Kidney glomerular epithelial cell (primary cell): Measurements from ENCODE around the gene DCLRE1C.
A peak's percentile ranks its signal among the peaks of the same experiment; 100 is the strongest.
"Not testable (repeated sequence)": the region's sequence is repeated elsewhere in the genome, so short reads cannot be mapped to it uniquely, and the experiment has no call there.

Experiments
- DNase-seq: peaks from one replicate; lab custom pipeline; 2025; lab: John Stamatoyannopoulos, UW

The DCLRE1C gene

DNA sequence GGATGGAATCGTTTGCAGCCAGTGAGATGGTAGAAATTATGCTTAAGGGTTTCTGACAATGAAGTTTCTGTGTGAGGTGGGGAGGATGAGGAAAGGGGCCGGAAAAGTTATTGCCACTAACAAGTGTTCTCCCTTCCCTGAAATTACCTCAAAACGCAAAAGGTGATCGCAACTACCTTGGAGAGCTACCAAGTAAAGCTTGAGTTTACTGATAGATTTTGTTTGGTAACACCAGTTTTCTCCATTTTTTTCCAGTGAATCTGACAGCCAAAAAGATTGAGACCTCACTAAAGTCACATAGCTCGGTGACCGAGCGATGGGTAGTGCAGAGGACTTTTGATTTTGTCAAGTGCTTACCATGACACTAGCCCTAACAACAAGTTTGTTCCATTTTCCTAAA is 73.7 kb downstream of the DCLRE1C start:
- DNase-seq, result peak; percentile 18

- DNase-seq, result no peak
Measured at GRCh38 chr10:14879928-14880193, 74.0 kb downstream of the DCLRE1C start.

DNA sequence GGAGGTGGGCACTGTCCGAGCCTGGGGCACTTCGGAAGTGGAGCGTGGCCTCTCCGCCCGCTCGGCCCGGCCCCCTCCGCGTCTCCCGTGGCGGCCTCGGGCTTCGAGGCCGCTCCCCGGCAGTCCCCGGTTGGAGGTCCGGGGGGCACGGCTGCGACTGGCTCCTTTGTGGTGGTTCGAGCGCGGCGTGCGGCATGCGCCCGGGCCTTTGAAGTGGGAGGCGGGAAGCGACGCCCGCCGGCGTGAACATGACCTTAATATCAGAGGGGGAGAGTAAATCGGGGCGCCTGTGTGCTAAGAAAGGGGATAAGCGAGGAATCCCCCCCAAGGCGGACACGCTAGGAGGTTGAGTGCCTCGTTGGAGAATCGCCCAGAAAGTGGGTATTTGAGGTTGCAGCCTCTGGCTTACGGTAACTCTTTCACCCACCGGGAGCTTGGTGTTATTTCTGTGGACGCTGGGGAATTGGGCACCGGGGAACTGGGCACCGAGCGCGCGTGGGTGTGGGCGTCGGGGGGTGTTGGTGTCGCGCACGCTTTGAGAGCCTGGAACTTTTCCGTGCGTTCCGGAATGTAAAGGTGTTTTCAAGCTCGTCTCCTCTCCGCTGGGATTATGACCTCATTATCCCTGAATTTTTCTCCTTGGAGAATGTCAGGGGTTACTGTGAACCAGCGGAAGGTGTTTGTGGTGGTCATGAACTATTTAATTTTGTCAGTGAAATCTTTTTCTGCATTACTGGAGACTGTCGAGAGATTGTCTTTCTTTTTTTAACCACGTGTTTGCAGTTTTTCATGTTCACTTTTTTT is 74.6 kb downstream of the DCLRE1C start:
- DNase-seq, result no peak

GRCh38 chr10:14878266-14879123 is 75.4 kb downstream of the DCLRE1C start, which contains the start of gene SUV39H2:
Gene SUV39H2, plus strand, starts transcription at chr10:14878866. Its CDS starts 23 bp downstream, at chr10:14878889.
- peak; percentile 87 for DNase-seq

DNA sequence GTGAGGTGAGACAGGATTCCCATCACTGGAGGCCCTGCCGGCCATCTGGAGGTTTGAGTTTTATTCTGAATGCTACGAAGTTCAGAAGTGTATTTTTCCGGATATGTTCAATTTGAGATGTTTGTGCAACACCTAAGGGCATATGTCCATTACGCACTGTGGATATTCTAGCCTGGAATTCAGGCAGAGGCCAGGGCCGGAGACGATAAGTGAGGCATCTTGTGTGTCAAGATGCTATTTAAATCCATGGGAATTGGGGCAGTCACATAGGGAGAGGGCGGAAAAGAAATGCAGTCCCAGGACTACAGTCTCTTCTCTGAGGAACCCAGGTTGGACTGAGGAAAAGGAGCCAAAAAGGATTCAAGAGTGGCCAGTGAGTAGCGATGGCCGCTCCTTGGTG is 77.1 kb downstream of the DCLRE1C start:
- DNase-seq, result no peak

GRCh38 chr10:14875941-14876340 is 78.0 kb downstream of the DCLRE1C start:
- no peak for DNase-seq

DNA sequence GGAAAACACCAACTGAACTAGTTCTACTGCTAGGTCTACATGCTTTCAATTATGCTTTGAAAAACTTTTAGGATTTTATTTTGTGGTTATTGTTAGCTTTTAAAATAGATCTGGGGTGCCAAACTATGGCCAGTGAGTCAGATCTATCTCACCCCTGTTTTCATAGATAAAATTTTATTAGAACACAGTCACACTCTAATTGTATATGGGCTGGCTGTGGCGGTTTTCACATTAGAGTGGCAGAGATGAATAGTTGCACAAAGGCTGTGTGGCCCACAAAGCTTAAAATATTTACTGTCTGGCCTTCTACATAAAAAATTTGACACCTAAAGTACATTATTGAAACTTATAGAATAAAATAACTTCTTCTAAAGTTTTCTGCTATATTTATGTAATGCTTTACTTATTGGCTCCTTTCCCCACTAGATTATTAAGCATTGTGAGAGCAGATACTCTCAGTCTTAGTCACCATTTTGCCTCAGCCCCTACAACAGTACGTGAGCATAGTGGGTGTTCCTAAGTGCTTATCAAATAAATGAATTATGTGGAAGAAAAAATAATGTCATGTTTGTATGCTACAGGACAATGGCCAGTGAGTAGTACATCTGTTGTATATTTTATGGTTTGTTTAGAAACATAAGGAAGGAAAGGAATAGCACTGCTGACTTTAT is 80.7 kb downstream of the DCLRE1C start:
- DNase-seq, result no peak

DNA sequence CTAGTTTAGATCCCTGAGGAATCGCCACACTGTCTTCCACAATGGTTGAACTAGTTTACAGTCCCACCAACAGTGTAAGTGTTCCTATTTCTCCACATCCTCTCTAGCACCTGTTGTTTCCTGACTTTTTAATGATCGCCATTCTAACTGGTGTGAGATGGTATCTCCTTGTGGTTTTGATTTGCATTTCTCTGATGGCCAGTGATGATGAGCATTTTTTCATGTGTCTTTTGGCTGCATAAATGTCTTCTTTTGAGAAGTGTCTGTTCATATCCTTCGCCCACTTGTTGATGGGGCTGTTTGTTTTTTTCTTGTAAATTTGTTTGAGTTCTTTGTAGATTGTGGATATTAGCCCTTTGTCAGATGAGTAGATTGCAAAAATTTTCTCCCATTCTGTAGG is 89.0 kb downstream of the DCLRE1C start:
- DNase-seq, result not testable (repeated sequence)

GRCh38 chr10:14864466-14864865 is 89.4 kb downstream of the DCLRE1C start:
- DNase-seq, result not testable (repeated sequence)

GRCh38 chr10:14860791-14861190 is 93.1 kb downstream of the DCLRE1C start:
- DNase-seq, result no peak

DNA sequence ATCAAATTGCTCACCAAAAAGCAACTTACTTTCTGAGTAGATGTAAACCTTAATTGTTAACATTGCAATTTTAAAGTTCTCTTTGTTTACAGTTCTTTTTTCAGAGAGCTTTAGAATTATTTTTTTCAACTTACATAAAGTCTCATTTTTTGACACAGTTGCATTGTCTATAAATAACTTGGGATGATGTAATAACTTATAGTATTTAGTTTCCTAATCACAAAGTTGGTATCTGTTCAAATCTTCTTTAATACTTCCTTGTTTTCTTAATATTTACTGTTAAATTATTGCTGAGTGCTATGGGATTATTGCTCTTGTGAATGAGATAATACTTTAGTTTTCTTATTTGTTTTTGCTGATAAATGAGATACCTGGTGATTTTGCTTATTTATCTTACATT is 94.1 kb downstream of the DCLRE1C start:
- no peak for DNase-seq

- no peak for DNase-seq
Measured at GRCh38 chr10:14859043-14859442, 94.9 kb downstream of the DCLRE1C start.

DNA sequence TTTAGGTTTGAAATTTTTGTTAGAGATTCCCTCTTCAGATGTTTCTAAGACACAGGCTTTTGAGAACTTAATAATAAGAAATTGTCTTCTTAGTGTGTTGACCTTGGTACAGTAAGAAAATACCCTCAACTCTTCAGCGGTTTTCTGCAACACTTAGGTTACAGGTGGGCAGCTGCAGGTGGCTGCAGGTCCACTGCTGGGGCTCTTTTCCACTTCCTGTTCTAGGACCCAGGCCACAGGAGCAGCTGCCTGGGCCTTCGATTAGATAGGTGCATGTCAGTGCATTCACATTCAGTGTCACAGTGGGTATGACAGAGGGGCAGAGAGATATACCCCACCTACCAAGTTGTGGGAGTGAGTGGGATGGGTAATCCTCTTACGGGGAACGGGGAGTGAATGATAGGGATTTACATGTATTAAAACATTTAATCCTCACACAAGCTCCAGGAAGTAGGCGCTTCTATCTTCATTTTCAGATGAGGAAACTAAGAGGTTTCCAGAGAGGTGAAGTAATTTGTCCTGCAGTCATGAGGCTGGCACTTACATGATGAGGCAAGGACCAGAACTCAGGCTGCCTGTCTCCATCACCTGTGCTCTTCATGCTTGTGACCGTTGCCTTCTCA is 95.4 kb downstream of the DCLRE1C start:
- DNase-seq, result no peak

DNA sequence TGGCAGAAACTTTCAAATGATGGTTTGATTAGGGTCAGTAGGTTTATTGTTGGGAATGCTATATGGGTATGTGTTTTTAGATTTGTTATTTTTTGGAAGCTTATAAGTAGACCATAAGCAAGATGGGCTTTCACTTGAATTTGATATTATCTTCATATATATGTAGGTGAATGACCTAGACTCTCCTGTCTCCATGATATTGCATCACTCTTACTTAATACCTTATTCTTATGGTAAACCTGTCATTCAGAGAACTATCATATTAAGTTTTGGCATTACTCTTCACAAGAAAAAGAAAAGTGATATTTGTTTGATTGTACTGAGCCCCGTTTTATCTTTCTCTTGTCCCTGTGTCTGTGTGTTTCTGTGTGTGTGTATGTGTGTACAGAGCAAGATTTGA is 98.4 kb downstream of the DCLRE1C start:
- DNase-seq, result no peak

DNA sequence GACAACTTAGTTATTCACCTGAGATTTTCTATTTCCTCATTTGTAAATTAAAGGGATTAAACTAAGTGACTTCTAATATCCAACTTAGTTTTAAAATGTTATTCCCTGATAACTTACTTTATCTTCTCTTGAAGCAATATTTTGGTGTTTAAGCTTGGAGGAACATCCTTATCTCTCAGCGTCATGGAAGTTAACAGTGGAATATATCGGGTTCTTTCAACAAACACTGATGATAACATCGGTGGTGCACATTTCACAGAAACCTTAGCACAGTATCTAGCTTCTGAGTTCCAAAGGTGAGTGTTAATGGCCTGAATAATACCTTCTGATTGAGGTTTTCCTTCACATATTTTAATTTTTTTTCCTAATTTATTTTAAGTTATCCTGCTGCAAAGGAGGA is 101.7 kb downstream of the DCLRE1C start:
- no peak for DNase-seq
